Osteocyte (in vitro differentiated cells): ENCODE data around the gene FAM111A. TPM values are rescaled to one million over a fixed set of nuclear protein-coding genes. Genes with fewer than 3 reads are reported as not detected.

ENCODE experiments used
- DNase-seq: peaks from one replicate; pipeline ENCODE4 v3.0.0; 2021; ENCODE audit warnings: mixed read lengths; ENCODE audit not compliant: unreplicated experiment; ENCODE audit errors: extremely low spot score
- H3K27ac Mint-ChIP-seq: one replicate; pipeline ENCODE4 v1.8.0; 2021; ENCODE audit warnings: mild to moderate bottlenecking, mixed read lengths; ENCODE audit not compliant: unreplicated experiment
- H3K27me3 Mint-ChIP-seq: one replicate; pipeline ENCODE4 v1.8.0; 2021; ENCODE audit warnings: mixed read lengths; ENCODE audit not compliant: unreplicated experiment
- H3K36me3 Mint-ChIP-seq: one replicate; pipeline ENCODE4 v1.8.0; 2021; ENCODE audit warnings: mixed read lengths; ENCODE audit not compliant: unreplicated experiment
- H3K4me1 Mint-ChIP-seq: one replicate; pipeline ENCODE4 v1.8.0; 2021; ENCODE audit warnings: mixed read lengths; ENCODE audit not compliant: unreplicated experiment
- H3K4me3 Mint-ChIP-seq: one replicate; pipeline ENCODE4 v1.8.0; 2021; ENCODE audit warnings: mild to moderate bottlenecking, moderate library complexity, mixed read lengths; ENCODE audit not compliant: unreplicated experiment
- H3K9me3 Mint-ChIP-seq: one replicate; pipeline ENCODE4 v1.8.0; 2021; ENCODE audit warnings: mixed read lengths; ENCODE audit not compliant: unreplicated experiment
- total RNA-seq: library from RNA; stranded (reverse); gene quantifications from 2 replicates; pipeline ENCODE4 v1.2.1, GENCODE V29; 2021
- TF ChIP-seq, protein P1 (sequence below): fragments of 200-600 bp; sonication (generic); IDR thresholded peaks from 2 replicates; pipeline ENCODE4 v1.5.0; 2021; ENCODE audit warnings: antibody characterized with exemption, mild to moderate bottlenecking, moderate library complexity

Gene FAM111A
- total RNA-seq, 1 donor from 2014 or later: 43.0 TPM

DNA sequence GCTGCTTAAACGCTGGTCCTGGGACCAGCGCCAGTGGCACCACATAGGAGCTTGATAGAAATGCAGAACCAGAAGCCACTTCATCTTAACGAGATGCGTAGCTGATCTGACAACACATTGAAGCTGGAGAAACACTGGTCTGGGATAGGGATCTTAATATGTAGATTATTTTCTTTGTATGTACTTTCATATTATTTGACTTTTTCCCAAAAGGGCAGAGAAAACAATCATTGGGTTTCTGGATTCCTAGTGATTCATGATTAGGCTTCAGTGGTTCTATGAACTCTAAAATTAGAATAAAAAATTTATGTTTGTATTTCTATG lies 57.7 kb downstream of the FAM111A start:
- no peak overlapping the region for H3K4me3 Mint-ChIP-seq
- H3K36me3 Mint-ChIP-seq: no peaks in the 10 kb centered on the region
- DNase-seq: no peak
- TF ChIP-seq, protein P1, sequence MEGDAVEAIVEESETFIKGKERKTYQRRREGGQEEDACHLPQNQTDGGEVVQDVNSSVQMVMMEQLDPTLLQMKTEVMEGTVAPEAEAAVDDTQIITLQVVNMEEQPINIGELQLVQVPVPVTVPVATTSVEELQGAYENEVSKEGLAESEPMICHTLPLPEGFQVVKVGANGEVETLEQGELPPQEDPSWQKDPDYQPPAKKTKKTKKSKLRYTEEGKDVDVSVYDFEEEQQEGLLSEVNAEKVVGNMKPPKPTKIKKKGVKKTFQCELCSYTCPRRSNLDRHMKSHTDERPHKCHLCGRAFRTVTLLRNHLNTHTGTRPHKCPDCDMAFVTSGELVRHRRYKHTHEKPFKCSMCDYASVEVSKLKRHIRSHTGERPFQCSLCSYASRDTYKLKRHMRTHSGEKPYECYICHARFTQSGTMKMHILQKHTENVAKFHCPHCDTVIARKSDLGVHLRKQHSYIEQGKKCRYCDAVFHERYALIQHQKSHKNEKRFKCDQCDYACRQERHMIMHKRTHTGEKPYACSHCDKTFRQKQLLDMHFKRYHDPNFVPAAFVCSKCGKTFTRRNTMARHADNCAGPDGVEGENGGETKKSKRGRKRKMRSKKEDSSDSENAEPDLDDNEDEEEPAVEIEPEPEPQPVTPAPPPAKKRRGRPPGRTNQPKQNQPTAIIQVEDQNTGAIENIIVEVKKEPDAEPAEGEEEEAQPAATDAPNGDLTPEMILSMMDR: no peak
- H3K4me1 Mint-ChIP-seq: peaks cover 3% of the 10 kb centered on the region
- H3K27me3 Mint-ChIP-seq: peaks cover 4% of the 10 kb centered on the region
- no peak overlapping the region for H3K27ac Mint-ChIP-seq
- H3K9me3 Mint-ChIP-seq: peaks cover 4% of the 10 kb centered on the region

DNA sequence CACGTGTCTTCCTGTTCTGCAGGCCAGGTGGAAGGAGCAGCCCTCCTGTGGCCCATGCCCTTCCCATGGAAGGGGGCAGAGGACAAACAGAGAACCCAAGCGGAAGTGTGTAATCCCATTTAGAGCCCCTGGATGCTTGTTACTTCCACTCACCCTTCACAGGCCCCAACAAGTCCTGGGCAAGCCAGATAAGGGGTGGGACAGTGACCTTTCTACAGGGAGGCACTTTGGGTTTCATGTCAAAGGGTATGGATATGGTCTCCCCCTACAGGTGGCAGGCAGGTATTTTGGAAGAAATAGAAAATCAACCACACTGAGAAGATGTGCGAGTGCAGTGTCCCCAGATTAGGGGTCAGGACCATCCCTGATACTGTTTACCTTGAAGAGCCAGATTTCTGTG lies 58.7 kb downstream of the FAM111A start:
- Mint-ChIP-seq H3K9me3 (peaks cover 4% of the 10 kb centered on the region), H3K27me3 (peaks cover 4% of the 10 kb centered on the region), H3K4me3 (no peak overlapping the region), H3K4me1 (peaks cover 3% of the 10 kb centered on the region), H3K27ac (no peak overlapping the region), H3K36me3 (no peaks in the 10 kb centered on the region)
- DNase-seq: no peak
- TF ChIP-seq, protein P1: no peak

Other genes with a start within 250 kb of the FAM111A start
- gene GLYATL1, start 203.4 kb upstream of the FAM111A start, total RNA-seq: not detected in 2 replicates
- not detected in 2 replicates for gene GLYATL1B, start 56.5 kb upstream of the FAM111A start, total RNA-seq
- gene FAM111B, start 35.6 kb upstream of the FAM111A start, total RNA-seq: 2.7 and 2.8 TPM in 2 replicates
- 1.2 and 2.7 TPM in 2 replicates for gene DTX4, start 29.3 kb downstream of the FAM111A start, total RNA-seq
- not detected in 2 replicates for gene MPEG1, start 70.1 kb downstream of the FAM111A start, total RNA-seq
- gene OR5AN1, start 216.0 kb downstream of the FAM111A start, total RNA-seq: not detected in 2 replicates